Body of pancreas (tissue), 4 donors: ENCODE data around the gene PTDSS2. TPM values are rescaled to one million over a fixed set of nuclear protein-coding genes. Genes with fewer than 3 reads are reported as not detected.

Source experiments
- ATAC-seq: fragments of 150-250 bp; one replicate; pipeline ENCODE4 v1.9.1; 2016
- DNase-seq, 4 donors: peaks; one replicate each; pipeline ENCODE4 v3.0.0-alpha.2; 2019
- H3K27ac ChIP-seq, 4 donors: fragments of 200-600 bp; sonication (generic); 1 replicate in 3 of 4; 2 replicates in 1 of 4; pipeline versions ENCODE4 v1.5.1 to v1.6.1; 2016 to 2019; ENCODE audit warnings: mild to moderate bottlenecking in 1 of 4, mixed read lengths in 1 of 4, moderate library complexity in 1 of 4
- H3K27me3 ChIP-seq, 2 donors: fragments of 200-600 bp; sonication (generic); one replicate each; pipeline ENCODE4 v1.6.0; 2016; ENCODE audit warnings: mild to moderate bottlenecking in 1 of 2
- H3K36me3 ChIP-seq, 2 donors: fragments of 200-600 bp; sonication (generic); replicated peaks in 1 of 2; 2 replicates each; pipeline ENCODE4 v1.5.1; 2016; ENCODE audit warnings: low read depth in 2 of 2; ENCODE audit not compliant: insufficient read depth in 1 of 2
- H3K4me1 ChIP-seq: fragments of 200-600 bp; sonication (generic); one replicate; pipeline ENCODE4 v1.6.0; 2016
- H3K4me3 ChIP-seq, 2 donors: fragments of 200-600 bp; sonication (generic); 1 replicate in 1 of 2; 2 replicates in 1 of 2; pipeline ENCODE4 v1.5.1; 2016 to 2019
- H3K9me3 ChIP-seq, 3 donors: fragments of 200-600 bp; sonication (generic); 1 replicate in 2 of 3; 2 replicates in 1 of 3; pipeline ENCODE4 v1.5.1; 2016
- CTCF ChIP-seq, 7 experiments: fragments of 450-650 bp in 4 of 7; fragments of 200-600 bp in 3 of 7; sonication (generic) in 3 of 7; IDR thresholded peaks; one replicate each; pipeline ENCODE4 v1.5.1; 2016 to 2019; ENCODE audit warnings: antibody characterized with exemption in 7 of 7
- POLR2A ChIP-seq, 3 donors: fragments of 450-650 bp; IDR thresholded peaks; one replicate each; pipeline ENCODE4 v1.6.1; 2016; ENCODE audit warnings: antibody characterized with exemption in 3 of 3, mild to moderate bottlenecking in 2 of 3
- WGBS, 2 donors: methylation state at CpG; one replicate each; pipeline ENCODE4 v1.1.5; 2017; 5-methylcytosine and 5-hydroxymethylcytosine counted together
- intact Hi-C: fragments of 100-400 bp; cut with DNase I; formaldehyde crosslinking; loops from one replicate; pipeline ENCODE4 v1.15.1; 2023
- total RNA-seq, 2 donors: library from RNA; depleted of rRNA; stranded (reverse); fragments of >200 nt; gene quantifications; one replicate each; pipeline ENCODE4 v1.1.0, GENCODE V29; 2016

PTDSS2 gene
- total RNA-seq, 2 donors from 2014 or later, result 17.4 to 93.3 TPM

GRCh38 chr11:501683-502287, 51.7 kb downstream of the PTDSS2 start:
- ATAC-seq, result no peak
- peaks cover 0 to 34% of the 10 kb centered on the region in 2 donors for H3K36me3 ChIP-seq
- H3K4me3 ChIP-seq, result no peak overlapping the region
- peaks cover 26% of the 10 kb centered on the region for H3K4me1 ChIP-seq
- H3K9me3 ChIP-seq, result no peaks in the 10 kb centered on the region
- TF ChIP-seq CTCF (IDR thresholded peaks at IDR 0.05) (no peak), POLR2A (IDR thresholded peaks at IDR 0.05) (no peak)
- H3K27ac ChIP-seq, result no peak overlapping the region
- no peak for DNase-seq
- intact Hi-C loops, result no loop called here
- 76% methylated on average over 19 of the region's 19 CpGs; no CpG with 5 or more reads in 1 of the 2 donors for WGBS, 2 donors
- no peaks in the 10 kb centered on the region for H3K27me3 ChIP-seq

- H3K4me1 ChIP-seq, result peaks cover 28% of the 10 kb centered on the region
- no peaks in the 10 kb centered on the region for H3K9me3 ChIP-seq
- intact Hi-C loops, result no loop called here
- H3K4me3 ChIP-seq, result no peak overlapping the region
- H3K27me3 ChIP-seq, result no peaks in the 10 kb centered on the region
- no peak overlapping the region for H3K27ac ChIP-seq
- peaks cover 0 to 27% of the 10 kb centered on the region in 2 donors for H3K36me3 ChIP-seq
- TF ChIP-seq POLR2A (IDR thresholded peaks at IDR 0.05) (no peak), CTCF (IDR thresholded peaks at IDR 0.05) (no peak)
- 67 to 94% methylated on average over 5 to 7 of the region's 10 CpGs for WGBS, 2 donors
- DNase-seq (no peak), ATAC-seq (no peak)
These were observed 52.5 kb downstream of the PTDSS2 start for GRCh38 chr11:502288-503178.

GRCh38 chr11:503179-503981, 53.3 kb downstream of the PTDSS2 start:
- Histone ChIP-seq H3K9me3 (no peaks in the 10 kb centered on the region), H3K27me3 (no peaks in the 10 kb centered on the region), H3K4me3 (no peak overlapping the region), H3K27ac (peak overlapping the region in 2 of 4 donors; percentile 40 to 43), H3K36me3 (peaks cover 0 to 19% of the 10 kb centered on the region in 2 donors), H3K4me1 (peaks cover 35% of the 10 kb centered on the region)
- intact Hi-C loops, result no loop called here
- no peak for TF ChIP-seq CTCF (IDR thresholded peaks at IDR 0.05)
- peak in 1 of 3 donors; percentile 4 for TF ChIP-seq POLR2A (IDR thresholded peaks at IDR 0.05)
- WGBS, 2 donors, result 61 to 65% methylated on average over 7 to 16 of the region's 24 CpGs
- DNase-seq, result peak in 1 of 4 donors; percentile 62
- ATAC-seq, result no peak

GRCh38 chr11:504053-504993, 54.2 kb downstream of the PTDSS2 start:
- DNase-seq (peak in 1 of 4 donors; percentile 15), ATAC-seq (no peak)
- Histone ChIP-seq H3K36me3 (peaks cover 0 to 13% of the 10 kb centered on the region in 2 donors), H3K4me3 (no peak overlapping the region), H3K27me3 (no peaks in the 10 kb centered on the region), H3K27ac (peak overlapping the region in 2 of 4 donors; percentile 40 to 43), H3K9me3 (no peaks in the 10 kb centered on the region), H3K4me1 (peaks cover 35% of the 10 kb centered on the region)
- no peak for TF ChIP-seq CTCF (IDR thresholded peaks at IDR 0.05)
- no peak for TF ChIP-seq POLR2A (IDR thresholded peaks at IDR 0.05)
- intact Hi-C loops, result no loop called here
- 32 to 47% methylated on average over 40 to 52 of the region's 72 CpGs for WGBS, 2 donors
